HEK293 (cell line): Measurements from ENCODE around the gene FBXW5.

Experiments used
- ATF2 ChIP-seq: fragments of 450-650 bp; formaldehyde crosslinking; IDR thresholded peaks from 2 replicates; pipeline ENCODE4 v1.5.1; 2016; ENCODE audit warnings: missing biosample characterization, missing genetic modification characterization, low read depth
- CTCF ChIP-seq: fragments of 450-650 bp; formaldehyde crosslinking; IDR thresholded peaks from 2 replicates; pipeline ENCODE4 v1.5.1; 2016; ENCODE audit warnings: missing biosample characterization, missing genetic modification characterization
- KLF7 ChIP-seq: fragments of 450-650 bp; formaldehyde crosslinking; IDR thresholded peaks from 2 replicates; pipeline ENCODE4 v1.5.1; 2016; ENCODE audit warnings: missing biosample characterization, missing genetic modification characterization, borderline replicate concordance
- PRDM6 ChIP-seq: fragments of 450-650 bp; formaldehyde crosslinking; IDR thresholded peaks from 2 replicates; pipeline ENCODE4 v1.5.1; 2017; ENCODE audit warnings: missing biosample characterization, missing genetic modification characterization
- ZNF175 ChIP-seq: fragments of 450-650 bp; formaldehyde crosslinking; IDR thresholded peaks from 2 replicates; pipeline ENCODE4 v1.5.1; 2016; ENCODE audit warnings: missing biosample characterization, missing genetic modification characterization
- ZNF416 ChIP-seq: fragments of 450-650 bp; formaldehyde crosslinking; IDR thresholded peaks from 2 replicates; pipeline ENCODE4 v1.5.1; 2016; ENCODE audit warnings: missing biosample characterization, missing genetic modification characterization
- ZNF521 ChIP-seq: fragments of 450-650 bp; formaldehyde crosslinking; IDR thresholded peaks from 2 replicates; pipeline ENCODE4 v1.5.1; 2017; ENCODE audit warnings: missing biosample characterization, mild to moderate bottlenecking, missing genetic modification characterization
- ZNF624 ChIP-seq: fragments of 450-650 bp; formaldehyde crosslinking; IDR thresholded peaks from 2 replicates; pipeline ENCODE4 v1.5.1; 2017; ENCODE audit warnings: missing biosample characterization, missing genetic modification characterization
- ZNF776 ChIP-seq: fragments of 450-650 bp; formaldehyde crosslinking; IDR thresholded peaks from 2 replicates; pipeline ENCODE4 v1.5.0; 2017; ENCODE audit warnings: missing biosample characterization, missing genetic modification characterization, borderline replicate concordance
- ZNF791 ChIP-seq: fragments of 450-650 bp; formaldehyde crosslinking; IDR thresholded peaks from 2 replicates; pipeline ENCODE4 v1.5.1; 2016; ENCODE audit warnings: missing biosample characterization, missing genetic modification characterization
- ZNF830 ChIP-seq: fragments of 450-650 bp; IDR thresholded peaks from 2 replicates; pipeline ENCODE4 v1.5.0; 2018; ENCODE audit warnings: missing biosample characterization, missing genetic modification characterization, low read depth, mild to moderate bottlenecking, moderate library complexity
- ZSCAN18 ChIP-seq: fragments of 450-650 bp; formaldehyde crosslinking; IDR thresholded peaks from 2 replicates; pipeline ENCODE4 v1.5.1; 2016; ENCODE audit warnings: missing biosample characterization, missing genetic modification characterization

- TF ChIP-seq PRDM6: no peak
- no peak for TF ChIP-seq ZNF791
- no peak for TF ChIP-seq CTCF
- TF ChIP-seq ZNF521 (tag by site-specific recombination): no peak
- no peak for TF ChIP-seq KLF7
- TF ChIP-seq ATF2: no peak
- no peak for TF ChIP-seq ZNF624 (tag by site-specific recombination)
- no peak for TF ChIP-seq ZNF776 (tag by site-specific recombination)
- no peak for TF ChIP-seq ZNF175 (tag by site-specific recombination)
- TF ChIP-seq ZNF830 (tag by site-specific recombination): no peak
- TF ChIP-seq ZSCAN18: no peak
- no peak for TF ChIP-seq ZNF416
Measured at GRCh38 chr9:136962163-136962562, 17.6 kb upstream of the FBXW5 start.
